HG02981 (cell line): ENCODE results near the gene GPR35.
"Not testable (repeated sequence)": the region's sequence is repeated elsewhere in the genome, so short reads cannot be mapped to it uniquely, and the experiment has no call there.

Experiments
- ATAC-seq: cut with Tn5 transposase; IDR thresholded peaks from one replicate; pipeline ENCODE4 v1.9.1; 2021; ENCODE audit warnings: mild to moderate bottlenecking, moderate library complexity; ENCODE audit not compliant: unreplicated experiment

GPR35 gene

GRCh38 chr2:240602266-240603050 lies 22.8 kb upstream of the GPR35 start:
- ATAC-seq: no peak

GRCh38 chr2:240603081-240603835 lies 22.0 kb upstream of the GPR35 start:
- ATAC-seq: no peak

GRCh38 chr2:240603846-240604245 lies 21.4 kb upstream of the GPR35 start:
- no peak for ATAC-seq

GRCh38 chr2:240604291-240604938 lies 20.9 kb upstream of the GPR35 start:
- ATAC-seq: no peak

GRCh38 chr2:240604939-240605716 lies 20.2 kb upstream of the GPR35 start:
- ATAC-seq: no peak

GRCh38 chr2:240605867-240606743 lies 19.2 kb upstream of the GPR35 start:
- no peak for ATAC-seq

- no peak for ATAC-seq
Measured at GRCh38 chr2:240611601-240612210, 13.6 kb upstream of the GPR35 start.

GRCh38 chr2:240613781-240614180 lies 11.5 kb upstream of the GPR35 start:
- no peak for ATAC-seq

GRCh38 chr2:240614391-240614790 lies 10.9 kb upstream of the GPR35 start:
- ATAC-seq: no peak

- no peak for ATAC-seq
Measured at GRCh38 chr2:240615396-240615795, 9.9 kb upstream of the GPR35 start.

- ATAC-seq: no peak
Measured at GRCh38 chr2:240615820-240616547, 9.3 kb upstream of the GPR35 start.

- not testable (repeated sequence) for ATAC-seq
Measured at GRCh38 chr2:240616860-240617666, 8.2 kb upstream of the GPR35 start.

- ATAC-seq: no peak
Measured at GRCh38 chr2:240618776-240619175, 6.5 kb upstream of the GPR35 start.

- no peak for ATAC-seq
Measured at GRCh38 chr2:240619506-240620148, 5.7 kb upstream of the GPR35 start.

GRCh38 chr2:240620149-240620731 lies 5.0 kb upstream of the GPR35 start:
- no peak for ATAC-seq

GRCh38 chr2:240620859-240621258 lies 4.4 kb upstream of the GPR35 start:
- no peak for ATAC-seq

GRCh38 chr2:240622060-240622411 lies 3.2 kb upstream of the GPR35 start:
- no peak for ATAC-seq
